ENCODE measurements around the gene LRRK1.

The LRRK1 gene

GRCh38 chr15:101001056-101001455, 81.9 kb downstream of the LRRK1 start:
- no peak overlapping the region for H3K4me3 ChIP-seq (ENCODE audit: low read depth, low read length)
- DNase-seq (ENCODE audit: low read depth): no peak
- no peak for TF ChIP-seq CTCF (IDR thresholded peaks at IDR 0.05; ENCODE audit: low read depth, low read length, missing control alignments)

GRCh38 chr15:101001796-101002195, 82.6 kb downstream of the LRRK1 start:
- no peak for DNase-seq (ENCODE audit: low read depth)
- no peak overlapping the region for H3K4me3 ChIP-seq (ENCODE audit: low read depth, low read length)
- no peak for TF ChIP-seq CTCF (IDR thresholded peaks at IDR 0.05; ENCODE audit: low read depth, low read length, missing control alignments)

- no peak for TF ChIP-seq CTCF (IDR thresholded peaks at IDR 0.05; ENCODE audit: low read depth, low read length, missing control alignments)
- DNase-seq (ENCODE audit: low read depth): no peak
- H3K4me3 ChIP-seq (ENCODE audit: low read depth, low read length): no peak overlapping the region
Observed at GRCh38 chr15:101003081-101003480, 83.9 kb downstream of the LRRK1 start.

- DNase-seq (ENCODE audit: low read depth): no peak
- H3K4me3 ChIP-seq (ENCODE audit: low read depth, low read length): no peak overlapping the region
- TF ChIP-seq CTCF (IDR thresholded peaks at IDR 0.05; ENCODE audit: low read depth, low read length, missing control alignments): no peak
Observed at GRCh38 chr15:101003706-101004105, 84.5 kb downstream of the LRRK1 start.

GRCh38 chr15:101004500-101004899, 85.3 kb downstream of the LRRK1 start:
- no peak for DNase-seq (ENCODE audit: low read depth)
- TF ChIP-seq CTCF (IDR thresholded peaks at IDR 0.05; ENCODE audit: low read depth, low read length, missing control alignments): no peak
- H3K4me3 ChIP-seq (ENCODE audit: low read depth, low read length): no peak overlapping the region

- H3K4me3 ChIP-seq (ENCODE audit: low read depth, low read length): no peak overlapping the region
- DNase-seq (ENCODE audit: low read depth): no peak
- TF ChIP-seq CTCF (IDR thresholded peaks at IDR 0.05; ENCODE audit: low read depth, low read length, missing control alignments): no peak
Observed at GRCh38 chr15:101004986-101005747, 86.0 kb downstream of the LRRK1 start.

Data from GM12864 (cell line).